Stimulated activated CD4-positive, alpha-beta T cell treated with anti-CD3 and anti-CD28 coated beads, Interleukin-4, amount 100 ng/mL, for 48 hours (primary cell): Measurements from ENCODE around the gene PIK3C2G.

ENCODE experiments used
- DNase-seq, 2 donors: peaks; one replicate each; pipeline ENCODE4 v3.0.0-alpha.2; 2020; ENCODE audit warnings: low read depth in 2 of 2

The PIK3C2G gene

GRCh38 chr12:18552829-18553228, 291.5 kb downstream of the PIK3C2G start:
- no peak for DNase-seq

DNA sequence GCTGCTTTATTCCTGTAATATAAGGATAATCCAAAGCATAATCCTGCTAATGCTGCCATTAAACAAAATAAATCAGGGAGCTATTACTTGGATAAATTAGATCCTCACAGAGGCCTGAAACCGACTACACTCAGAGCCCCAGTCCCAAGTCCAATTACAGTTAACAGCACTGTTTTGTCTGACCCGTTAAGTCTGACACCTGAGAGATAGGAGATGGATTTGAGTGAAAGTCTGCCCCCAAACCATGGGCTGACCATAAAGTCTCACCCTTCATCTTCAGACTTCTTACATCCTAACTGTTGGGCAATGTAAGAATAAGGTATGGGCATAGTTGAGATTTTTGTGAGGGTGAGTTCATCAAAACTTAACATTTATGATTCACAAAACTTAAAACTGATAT, 294.8 kb downstream of the PIK3C2G start:
- no peak for DNase-seq

DNA sequence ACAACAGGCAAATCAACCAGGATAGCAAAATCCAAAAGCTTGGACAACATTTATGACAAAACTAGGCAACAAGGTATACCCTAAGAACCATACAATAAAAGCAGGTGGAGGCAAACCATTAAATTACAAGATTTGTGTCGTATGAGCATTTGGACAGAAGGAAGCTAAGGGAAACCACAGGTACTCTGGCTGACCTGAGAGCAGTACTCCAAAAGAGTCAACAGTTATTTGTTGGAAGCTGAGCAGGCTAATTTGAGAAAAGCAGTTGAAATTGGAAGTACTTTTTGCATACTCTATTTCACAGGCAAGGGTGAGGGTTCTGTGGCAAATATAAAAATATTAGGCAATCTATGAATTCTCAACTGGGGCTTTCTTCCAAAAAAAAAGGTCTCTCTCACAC, 297.9 kb downstream of the PIK3C2G start:
- no peak for DNase-seq

- no peak for DNase-seq
Measured at GRCh38 chr12:18562531-18562930, 301.2 kb downstream of the PIK3C2G start.

DNA sequence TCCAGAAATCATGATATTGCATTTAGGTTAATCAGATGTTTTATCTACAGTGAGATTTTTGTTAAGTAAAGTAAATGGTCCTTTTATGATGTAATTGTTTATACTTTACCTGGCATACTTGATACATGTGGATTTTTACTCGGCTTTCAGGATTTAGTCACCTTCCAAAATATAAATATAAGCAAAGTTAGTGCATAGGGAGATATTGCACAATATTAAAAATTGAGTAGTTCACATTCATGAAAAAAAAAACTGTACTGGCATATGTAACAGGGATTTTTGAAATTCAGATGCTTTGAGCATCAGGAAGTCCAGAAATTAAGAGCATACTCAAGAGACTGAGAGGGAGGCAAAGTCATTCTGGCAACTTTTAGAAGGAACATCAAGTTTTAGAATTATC, 303.0 kb downstream of the PIK3C2G start:
- DNase-seq, result no peak

- no peak for DNase-seq
Measured at GRCh38 chr12:18567787-18568186, 306.5 kb downstream of the PIK3C2G start.

GRCh38 chr12:18570543-18570942, 309.2 kb downstream of the PIK3C2G start:
- no peak for DNase-seq

DNA sequence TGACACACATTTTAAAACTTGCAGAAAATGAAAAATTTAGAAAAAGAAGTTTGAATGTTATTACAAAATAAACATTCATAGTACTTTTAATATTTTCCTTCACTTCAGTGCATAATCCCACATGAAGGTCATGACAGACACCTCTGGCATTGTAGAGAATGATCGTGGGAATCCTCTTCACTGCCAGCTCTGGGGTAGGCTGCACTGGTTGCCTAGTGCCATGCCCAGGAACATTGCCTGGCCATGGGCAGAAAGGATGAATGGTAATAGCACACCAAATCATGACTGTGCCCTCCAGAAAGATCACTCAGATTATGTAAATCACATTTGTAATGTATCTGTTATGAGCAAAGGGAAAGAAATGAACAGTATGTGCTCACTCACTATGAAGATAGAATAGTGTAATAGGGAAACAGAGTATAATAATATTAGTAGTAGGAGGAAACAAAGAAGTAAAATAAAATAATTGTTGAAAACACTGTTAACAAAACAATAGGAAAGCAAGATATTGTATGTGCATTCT, 314.8 kb downstream of the PIK3C2G start:
- DNase-seq, result no peak

DNA sequence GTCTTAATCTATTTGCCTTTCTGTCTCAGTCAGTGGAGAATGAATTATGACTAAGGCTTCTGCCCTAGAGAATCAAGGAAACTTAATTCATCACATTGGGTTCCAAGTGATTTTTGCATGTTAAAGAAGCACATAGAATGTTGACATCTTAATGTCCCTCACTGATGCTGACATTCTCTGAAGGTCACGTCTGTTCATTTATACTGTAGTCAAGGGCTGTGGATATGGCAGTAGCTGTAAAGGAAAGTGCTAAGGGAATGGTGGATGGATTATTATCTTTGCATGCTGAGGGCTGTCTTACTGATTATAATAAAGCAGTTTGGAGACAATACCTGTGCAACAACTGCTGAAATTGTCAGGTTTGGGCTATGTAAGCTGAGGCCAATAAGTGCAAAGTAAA, 315.3 kb downstream of the PIK3C2G start:
- no peak for DNase-seq

GRCh38 chr12:18578191-18578590, 316.9 kb downstream of the PIK3C2G start:
- no peak for DNase-seq

- DNase-seq, result no peak
Measured at GRCh38 chr12:18580291-18580690, 319.0 kb downstream of the PIK3C2G start.

DNA sequence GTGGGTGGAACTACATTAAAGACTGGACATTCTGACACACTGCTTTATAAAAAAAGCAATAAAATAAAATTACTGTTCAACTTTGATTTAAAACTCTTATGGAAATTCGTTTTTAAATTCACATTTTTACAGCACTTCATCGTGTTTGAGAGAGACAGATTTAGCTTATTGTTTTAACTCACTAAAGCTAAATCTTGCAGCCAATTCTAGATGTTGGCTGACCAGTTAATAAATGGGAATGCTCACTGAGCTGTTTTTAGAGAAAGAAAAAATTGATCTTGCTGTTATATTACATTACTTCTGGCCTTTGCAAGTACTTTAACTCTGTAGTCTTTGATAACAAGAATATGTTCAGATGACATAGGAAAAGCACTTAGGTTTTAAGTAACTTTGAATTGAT, 319.4 kb downstream of the PIK3C2G start:
- DNase-seq, result no peak

DNA sequence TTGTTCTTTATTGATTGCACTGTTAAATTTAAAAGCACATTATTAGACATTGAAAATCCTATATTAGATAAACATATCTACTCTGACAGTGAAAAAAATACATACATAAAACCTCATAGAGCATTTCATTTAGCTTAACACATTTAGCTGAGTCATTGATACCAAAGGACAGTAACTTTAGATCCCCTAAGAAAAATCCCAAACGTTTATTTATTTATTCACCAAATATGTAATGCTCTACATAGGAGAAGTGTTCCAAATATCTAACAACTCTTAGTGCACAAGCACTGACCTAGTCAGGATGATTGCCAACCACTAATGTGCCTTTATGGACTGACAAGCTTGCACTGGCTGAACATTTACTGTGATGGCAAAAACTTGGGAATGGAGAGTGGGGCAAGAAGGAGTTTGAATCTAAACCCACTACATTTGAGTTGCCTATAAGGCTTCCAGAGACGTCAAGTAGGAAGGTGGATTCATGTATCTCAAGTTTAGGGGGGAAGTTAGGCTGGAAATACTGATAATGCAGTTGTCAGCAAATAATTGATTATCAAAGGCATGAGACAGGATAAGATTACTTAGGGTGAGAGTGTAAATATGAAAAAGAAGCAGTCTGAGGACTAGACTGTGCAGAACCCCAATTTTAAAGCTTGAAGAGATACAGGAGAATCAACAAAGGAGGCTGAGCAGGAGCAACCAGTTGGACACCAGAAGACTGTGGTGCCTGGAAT, 320.1 kb downstream of the PIK3C2G start:
- DNase-seq, result no peak

GRCh38 chr12:18583655-18584054, 322.3 kb downstream of the PIK3C2G start:
- DNase-seq, result no peak

GRCh38 chr12:18586581-18586980, 325.3 kb downstream of the PIK3C2G start:
- DNase-seq, result no peak

GRCh38 chr12:18589316-18589715, 328.0 kb downstream of the PIK3C2G start:
- no peak for DNase-seq

DNA sequence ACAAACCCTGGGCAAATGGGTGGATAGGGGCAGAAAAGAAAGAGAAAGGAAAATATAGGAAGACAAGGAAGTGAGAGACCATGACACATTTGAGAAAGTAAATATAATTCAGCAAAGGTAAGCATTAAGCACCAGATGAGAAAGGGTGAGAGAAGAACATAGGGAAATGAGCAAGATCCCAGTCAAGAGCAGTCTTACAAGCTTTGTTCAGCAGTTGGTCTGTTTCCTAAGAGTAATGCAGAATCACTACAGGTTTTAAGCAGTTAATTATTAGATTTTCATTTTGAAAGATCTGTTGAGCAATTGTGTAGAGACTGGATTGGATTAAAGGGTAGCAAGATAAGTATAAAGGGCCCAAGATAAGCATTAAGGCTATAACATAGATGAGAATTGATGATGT, 330.2 kb downstream of the PIK3C2G start:
- no peak for DNase-seq

DNA sequence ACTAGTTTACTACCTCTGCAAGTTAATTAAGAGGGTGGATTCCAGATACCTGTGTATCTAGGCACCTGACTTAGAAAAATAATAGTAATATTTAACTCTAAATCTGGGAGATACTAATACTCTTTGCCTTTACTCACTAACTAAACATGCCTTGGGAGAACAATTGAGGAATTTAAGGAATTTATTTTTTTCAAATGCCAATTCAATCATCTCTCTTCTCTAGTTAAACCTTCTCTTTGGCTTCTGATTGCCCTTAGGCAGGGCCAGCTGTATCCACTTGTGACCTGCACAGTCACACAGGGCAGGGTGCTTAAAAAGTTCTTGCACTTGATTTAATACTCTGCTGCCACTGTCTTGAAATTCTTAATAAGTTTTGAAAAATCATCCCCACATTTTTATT, 334.1 kb downstream of the PIK3C2G start:
- no peak for DNase-seq

DNA sequence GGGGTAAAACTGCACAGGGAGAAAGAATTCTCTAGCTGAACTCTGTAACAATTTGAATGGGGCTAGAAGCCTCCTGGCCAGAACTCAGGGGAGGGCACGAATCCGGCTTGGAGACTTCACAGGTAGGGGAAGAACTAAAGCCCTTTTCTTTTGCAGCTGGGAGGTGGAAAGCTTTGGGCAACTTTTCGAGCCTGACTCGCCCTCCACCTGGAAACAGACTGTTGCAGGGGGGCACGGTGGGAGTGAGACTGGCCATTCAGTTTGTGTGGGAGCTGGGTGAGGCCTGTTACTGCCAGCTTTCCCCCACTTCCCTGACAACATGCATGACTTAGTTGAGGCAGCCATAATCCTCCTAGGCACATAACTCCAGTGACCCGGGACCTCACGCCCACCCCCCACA, 340.6 kb downstream of the PIK3C2G start:
- DNase-seq, result no peak

DNA sequence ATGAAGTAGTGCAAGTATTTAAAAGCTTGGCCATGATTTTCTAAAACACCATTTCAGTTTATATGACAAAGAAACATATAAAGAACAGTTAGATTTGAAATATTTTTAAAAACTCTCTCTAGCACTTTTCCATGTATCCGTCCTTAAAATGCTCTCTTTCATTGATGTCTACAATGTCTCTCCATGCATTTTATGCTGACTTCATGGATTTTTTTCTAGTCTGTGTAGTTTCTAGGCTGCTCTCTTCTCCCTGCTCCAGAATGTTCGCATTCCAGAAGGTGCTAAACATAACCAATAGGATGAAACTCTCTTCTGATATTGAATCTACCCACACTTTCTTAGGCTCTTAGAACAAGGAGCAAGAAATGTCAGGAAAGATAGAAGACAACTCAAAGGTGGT, 351.7 kb downstream of the PIK3C2G start:
- DNase-seq, result no peak

GRCh38 chr12:18620986-18621385, 359.7 kb downstream of the PIK3C2G start:
- DNase-seq, result no peak

DNA sequence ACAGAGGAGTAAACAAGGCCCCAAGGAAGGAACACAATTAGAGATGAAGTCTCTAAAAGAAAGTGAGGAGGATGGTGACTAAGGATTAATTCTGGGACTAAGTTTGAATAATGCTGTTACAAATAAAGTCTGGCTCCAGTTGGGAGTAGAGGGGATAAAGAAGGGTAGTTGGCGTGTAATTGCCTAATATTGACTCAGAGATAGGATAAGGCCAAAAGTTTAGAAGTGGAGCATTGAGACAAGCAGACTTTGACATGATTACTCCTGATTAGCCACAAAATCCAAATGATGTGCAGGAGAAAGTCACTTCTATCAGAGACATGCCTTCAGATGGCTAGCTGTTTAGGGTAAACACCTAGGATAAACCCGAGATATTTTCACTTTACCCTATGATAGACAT, 368.1 kb downstream of the PIK3C2G start:
- DNase-seq, result no peak

GRCh38 chr12:18629916-18630315, 368.6 kb downstream of the PIK3C2G start:
- no peak for DNase-seq

DNA sequence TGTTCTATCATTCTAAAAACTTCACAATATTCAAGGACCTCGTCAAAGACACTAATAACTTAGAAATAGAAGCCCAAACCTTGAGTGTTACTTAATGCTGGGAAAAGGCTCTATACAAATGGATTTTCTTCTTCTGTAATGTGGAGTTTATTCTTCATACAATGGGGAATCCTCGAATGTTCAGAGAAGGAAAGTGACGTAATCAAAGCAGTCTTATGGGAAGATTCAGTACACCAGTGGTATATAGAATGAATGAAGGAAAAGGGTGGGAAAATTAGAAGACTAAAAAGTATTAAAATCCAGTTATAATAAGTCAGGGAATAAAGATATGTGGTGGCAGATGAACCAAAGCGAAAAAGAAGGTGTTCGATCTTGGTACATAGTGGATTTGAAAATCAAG, 370.0 kb downstream of the PIK3C2G start:
- DNase-seq, result no peak
